ENCODE results near the gene EXD2.
"Not testable (repeated sequence)": the region's sequence is repeated elsewhere in the genome, so short reads cannot be mapped to it uniquely, and the experiment has no call there.

Gene EXD2

DNA sequence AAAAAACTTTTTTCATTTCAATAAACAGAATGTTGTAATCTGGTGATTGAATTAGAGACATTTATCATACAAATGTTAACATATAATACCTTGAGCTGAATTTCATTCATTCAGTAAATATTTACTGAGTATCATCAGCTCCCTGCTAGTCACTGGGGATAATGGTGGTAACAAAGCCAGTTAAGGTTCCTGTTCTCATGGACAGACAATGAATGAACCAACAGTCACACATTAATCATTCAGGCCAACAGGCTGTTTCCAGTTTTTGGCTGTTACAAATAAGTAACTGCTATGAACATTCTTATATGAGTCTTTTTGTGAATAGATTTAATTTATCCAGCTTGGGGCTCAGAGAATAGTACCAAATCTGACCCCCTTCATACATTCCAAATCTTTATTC, 13.5 kb downstream of the EXD2 start:
- no peak for DNase-seq (ENCODE audit: low read depth)

DNA sequence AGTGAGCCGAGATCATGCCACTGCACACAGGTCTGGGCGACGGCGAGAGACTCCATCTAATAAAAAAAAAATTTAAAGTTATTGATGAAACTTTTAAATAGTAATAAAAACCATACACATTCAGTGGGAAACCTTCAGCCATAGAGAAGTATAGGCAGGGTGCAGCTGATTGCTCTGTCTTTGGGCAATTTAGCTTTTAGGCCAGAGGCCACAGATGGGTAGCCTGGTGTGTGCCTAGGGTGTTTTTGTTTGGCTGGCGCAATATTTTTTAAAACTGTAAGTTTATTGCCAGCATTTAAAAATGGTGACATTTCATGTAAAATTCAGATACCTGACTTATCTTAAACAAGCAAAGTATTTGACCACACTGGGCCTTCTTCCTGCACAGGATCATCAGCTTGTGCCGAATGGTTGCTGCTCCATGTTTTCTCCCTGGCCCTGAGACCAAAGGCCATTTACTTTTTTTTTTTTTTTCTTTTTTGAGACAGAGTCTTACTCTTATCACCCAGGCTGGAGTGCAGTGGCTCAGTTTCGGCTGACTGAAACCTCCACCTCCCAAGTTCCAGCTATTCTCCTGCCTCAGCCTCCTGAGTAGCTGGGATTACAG, 16.2 kb downstream of the EXD2 start:
- DNase-seq (ENCODE audit: low read depth): no peak

DNA sequence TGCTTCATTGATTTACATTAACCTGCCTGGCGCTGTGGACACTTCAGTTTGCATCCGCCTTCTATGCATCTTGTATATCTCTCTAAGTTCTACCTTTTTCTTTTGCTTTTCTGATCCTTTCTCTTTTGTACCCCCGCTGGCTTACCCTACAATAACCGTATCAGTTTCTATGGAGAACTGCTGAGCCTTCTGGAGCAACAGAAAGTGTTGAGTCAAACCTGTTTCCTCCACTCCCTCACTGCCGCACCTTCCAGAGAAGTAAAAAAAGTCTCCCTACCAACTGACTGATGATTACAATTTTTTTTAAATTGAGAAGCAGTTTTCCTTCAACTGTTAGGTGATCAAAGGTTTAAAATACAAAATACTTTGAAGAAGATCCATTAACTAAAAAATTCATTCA, 17.4 kb downstream of the EXD2 start:
- DNase-seq (ENCODE audit: low read depth): no peak

DNA sequence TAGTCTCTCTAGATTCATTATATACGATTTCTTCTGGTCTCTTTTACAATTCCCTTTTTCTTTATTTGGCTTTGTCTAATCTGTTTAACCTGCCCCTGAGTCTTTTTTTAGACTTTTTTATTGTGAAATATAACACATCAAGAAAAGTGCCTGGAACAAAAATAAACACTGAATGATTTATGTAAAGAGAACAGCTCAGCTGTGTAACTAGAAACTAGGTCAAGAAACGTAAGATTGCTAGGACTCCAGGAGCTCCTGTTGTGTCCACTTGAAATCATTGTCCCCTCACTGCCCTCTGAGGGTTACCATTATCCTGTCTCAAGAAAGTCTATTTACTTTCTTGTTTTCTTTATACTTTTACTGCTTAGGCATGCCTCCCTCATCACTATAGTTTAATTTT, 23.1 kb downstream of the EXD2 start:
- no peak for DNase-seq (ENCODE audit: low read depth)

DNA sequence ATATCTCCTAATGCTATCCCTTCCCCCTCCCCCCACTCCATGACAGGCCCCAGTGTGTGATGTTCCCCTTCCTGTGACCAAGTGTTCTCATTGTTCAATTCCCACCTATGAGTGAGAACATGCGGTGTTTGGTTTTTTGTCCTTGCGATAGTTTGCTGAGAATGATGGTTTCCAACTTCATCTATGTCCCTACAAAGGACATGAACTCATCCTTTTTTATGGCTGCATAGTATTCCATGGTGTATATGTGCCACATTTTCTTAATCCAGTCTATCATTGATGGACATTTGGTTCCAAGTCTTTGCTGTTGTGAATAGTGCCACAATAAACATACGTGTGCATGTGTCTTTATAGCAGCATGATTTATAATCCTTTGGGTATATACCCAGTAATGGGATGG, 26.4 kb downstream of the EXD2 start:
- not testable (repeated sequence) for DNase-seq (ENCODE audit: low read depth)

DNA sequence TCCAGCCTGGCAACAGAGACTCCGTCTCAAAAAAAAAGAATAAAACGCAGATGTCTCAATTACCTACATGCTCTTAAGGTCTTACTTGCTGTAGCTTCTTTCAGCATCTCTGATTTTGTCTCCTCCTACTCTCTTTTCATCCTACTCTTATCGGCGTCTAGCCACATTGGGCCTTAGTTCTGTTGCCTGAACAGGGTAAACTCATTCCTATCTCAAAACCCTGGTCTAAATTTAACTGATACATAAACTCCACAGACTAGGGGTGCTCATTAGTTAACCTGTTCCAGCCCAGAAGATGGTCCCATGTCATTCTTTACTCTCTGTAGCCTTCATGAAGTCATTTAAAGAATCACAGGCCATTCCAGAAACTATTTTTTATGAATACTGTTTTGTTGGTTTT, 33.6 kb downstream of the EXD2 start:
- DNase-seq (ENCODE audit: low read depth): no peak

DNA sequence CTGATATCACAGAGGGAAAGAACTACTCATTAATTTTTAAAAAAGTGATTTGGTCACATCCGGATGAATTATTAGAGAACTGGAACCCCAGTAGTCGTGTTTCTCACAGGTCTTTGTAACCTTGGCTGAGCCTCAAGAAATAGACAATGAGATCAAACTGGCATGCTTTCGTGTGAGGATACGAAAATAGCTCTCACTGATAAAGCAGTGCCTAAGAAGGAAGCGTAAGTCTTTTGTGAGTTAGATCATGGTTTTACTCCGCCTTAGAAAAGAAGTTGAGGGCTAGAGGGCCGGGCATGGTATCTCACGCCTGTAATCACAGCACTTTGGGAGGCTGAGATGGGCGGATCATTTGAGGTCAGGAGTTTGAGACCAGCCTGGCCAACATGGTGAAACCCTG, 34.9 kb downstream of the EXD2 start:
- DNase-seq (ENCODE audit: low read depth): no peak

DNA sequence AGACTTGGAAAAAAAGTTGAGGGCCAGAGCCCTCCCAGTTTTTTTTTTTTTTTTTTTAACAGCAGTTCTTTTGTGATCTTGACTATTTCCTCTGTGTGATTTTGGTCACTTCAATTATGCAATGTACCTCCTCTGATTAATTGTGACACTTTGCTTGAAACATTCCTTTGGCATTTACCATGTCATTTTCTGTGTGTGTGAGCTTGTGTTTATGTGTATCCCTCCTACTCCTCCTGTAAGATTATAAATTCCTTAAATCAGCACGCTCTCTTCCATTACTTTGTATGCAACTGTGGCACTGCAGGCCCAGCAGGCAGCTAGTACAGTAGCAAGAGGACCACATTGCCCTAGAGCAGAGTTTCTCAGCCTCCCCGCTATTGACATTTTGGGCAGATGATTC, 35.4 kb downstream of the EXD2 start:
- no peak for DNase-seq (ENCODE audit: low read depth)

DNA sequence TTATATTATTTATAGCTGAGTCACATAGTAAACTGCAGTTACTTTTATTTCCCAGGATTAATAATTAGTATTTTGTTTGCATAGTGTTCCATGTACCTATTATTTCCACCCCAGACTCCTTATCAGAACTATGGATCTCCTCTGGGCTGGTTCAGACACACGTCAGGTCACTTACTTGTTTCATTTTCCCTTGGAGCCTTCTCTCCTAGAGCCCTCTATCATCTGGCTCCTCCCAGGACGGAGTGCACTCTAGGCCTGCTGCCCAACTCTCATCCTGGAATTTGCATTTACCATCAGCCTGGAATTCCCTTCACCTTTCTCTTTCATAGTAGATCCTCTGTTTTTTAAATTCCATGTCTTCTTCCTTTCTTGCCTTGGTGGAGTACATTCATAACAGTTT, 40.2 kb downstream of the EXD2 start:
- no peak for DNase-seq (ENCODE audit: low read depth)

DNA sequence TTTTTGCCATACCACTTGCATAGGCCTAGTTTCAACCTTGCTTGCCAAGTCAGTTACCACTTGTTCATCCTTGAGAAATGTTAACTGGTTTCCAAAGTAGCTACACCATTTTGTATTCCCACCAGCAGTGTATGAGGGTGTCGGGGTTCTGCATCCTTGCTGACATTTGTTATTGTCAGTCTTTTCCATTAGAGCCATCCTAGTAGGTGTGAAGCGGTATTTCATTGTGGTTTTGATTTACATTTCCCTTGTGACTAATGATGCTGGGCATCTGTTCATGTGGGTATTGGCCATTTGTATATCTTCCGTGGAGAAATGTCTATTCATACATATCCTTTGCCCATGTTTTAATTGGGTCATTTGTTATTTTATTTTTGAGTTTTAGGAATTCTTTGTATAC, 41.1 kb downstream of the EXD2 start:
- no peak for DNase-seq (ENCODE audit: low read depth)

DNA sequence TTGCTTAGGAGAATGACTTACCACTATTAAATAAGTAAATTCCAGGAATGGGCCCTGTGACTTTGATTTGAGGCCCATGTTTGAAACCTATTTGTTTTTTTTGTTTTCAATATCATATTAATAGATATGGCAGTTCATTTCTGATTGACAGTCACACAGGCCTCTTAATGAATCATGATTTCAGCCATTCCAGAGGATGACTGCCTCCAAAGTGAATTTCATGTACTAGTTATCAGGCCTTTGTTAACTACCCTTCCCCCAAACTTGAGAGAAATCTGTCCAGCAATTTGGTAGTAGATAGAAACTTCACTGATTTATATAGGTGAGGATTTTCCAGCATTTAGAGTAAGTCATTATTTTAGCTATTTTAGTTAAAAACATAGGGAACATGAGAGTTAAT, 42.8 kb downstream of the EXD2 start:
- DNase-seq (ENCODE audit: low read depth): no peak

DNA sequence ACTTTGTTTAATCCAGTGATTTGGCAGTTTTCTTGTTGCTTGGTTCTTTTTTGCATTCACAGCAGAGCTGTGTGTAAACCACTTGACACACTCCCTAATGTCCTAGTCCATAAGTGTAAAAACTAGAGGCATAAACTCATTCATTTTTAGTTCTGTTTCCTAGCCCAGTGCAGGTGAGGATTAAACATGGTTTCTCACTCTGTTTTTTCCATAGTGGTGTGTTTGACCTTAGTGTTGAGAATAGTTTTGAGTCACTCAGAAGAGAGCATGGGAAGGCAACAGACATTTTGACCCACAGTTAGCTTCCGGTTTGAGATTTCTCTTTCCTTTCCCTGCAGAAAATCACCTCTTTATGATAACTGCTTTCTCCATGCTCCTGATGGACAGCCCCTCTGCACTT, 44.4 kb downstream of the EXD2 start:
- no peak for DNase-seq (ENCODE audit: low read depth)

DNA sequence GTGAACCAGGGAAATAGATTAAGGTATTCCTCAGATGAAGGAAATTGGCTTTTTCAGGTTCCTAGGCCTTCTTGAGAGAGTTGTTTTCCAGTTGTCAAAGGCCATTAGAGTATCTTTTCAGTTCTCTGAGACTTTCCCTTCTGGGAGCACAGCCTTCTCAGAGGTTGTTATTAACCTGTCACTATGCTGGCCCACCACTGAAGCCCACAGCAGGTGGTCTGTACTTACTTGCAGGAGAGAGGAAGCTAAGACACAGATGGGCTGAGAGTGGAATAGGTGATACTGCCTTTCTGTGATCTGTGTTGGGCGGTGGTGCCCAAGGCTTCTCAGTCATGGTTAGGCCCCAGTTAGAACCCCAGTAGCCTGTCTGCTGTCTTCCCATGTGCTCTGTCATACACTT, 45.8 kb downstream of the EXD2 start:
- no peak for DNase-seq (ENCODE audit: low read depth)

DNA sequence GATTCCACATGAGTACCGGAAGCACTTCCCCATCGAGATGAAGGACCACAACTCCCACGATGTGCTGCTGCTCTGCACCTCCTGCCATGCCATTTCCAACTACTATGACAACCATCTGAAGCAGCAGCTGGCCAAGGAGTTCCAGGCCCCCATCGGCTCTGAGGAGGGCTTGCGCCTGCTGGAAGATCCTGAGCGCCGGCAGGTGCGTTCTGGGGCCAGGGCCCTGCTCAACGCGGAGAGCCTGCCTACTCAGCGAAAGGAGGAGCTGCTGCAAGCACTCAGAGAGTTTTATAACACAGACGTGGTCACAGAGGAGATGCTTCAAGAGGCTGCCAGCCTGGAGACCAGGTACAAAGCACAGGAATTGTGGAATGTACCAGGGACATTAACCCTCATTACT, 46.3 kb downstream of the EXD2 start:
- no peak for DNase-seq (ENCODE audit: low read depth)

DNA sequence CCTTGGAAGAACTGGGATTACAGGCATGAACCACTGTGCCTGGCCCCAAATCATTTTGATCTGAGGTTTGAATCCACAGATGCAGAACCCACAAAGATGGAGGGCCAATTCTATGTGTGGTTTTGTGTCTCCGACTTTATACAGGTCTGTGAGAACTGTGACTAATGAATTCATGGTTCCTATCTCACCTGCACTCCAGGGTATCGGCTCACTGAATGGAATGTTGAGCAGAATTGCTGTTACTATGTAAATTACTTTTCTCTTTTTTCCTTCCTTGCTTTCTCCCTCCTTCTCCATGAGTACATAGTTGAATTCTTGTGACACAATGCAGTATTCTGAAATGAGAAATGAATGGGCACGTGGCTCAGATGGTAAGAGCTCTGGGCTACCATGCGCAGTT, 47.6 kb downstream of the EXD2 start:
- DNase-seq (ENCODE audit: low read depth): no peak

DNA sequence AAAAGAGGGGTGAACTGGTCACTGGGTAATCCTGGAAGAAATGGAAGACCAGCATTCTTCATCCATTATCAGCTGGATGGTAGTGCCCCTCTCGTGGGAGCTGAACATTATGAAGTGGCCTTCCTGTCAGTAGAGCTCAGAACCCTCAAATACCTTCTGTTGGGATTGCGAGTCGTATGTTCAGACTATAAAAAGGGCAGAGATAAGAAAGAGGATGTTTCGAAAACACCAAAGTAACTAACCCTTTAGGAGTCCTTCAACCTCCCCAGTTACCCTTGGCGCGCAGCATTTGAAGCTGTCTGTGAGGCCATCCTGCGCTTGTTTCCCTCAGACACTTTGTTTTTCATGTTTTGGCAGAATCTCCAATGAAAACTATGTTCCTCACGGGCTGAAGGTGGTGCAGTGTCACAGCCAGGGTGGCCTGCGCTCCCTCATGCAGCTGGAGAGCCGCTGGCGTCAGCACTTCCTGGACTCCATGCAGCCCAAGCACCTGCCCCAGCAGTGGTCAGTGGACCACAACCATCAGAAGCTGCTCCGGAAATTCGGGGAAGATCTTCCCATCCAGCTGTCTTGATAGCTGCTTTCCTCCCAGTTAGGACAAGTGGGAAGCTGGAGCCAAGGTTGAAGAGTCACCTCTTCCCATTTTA, 49.4 kb downstream of the EXD2 start:
- no peak for DNase-seq (ENCODE audit: low read depth)

DNA sequence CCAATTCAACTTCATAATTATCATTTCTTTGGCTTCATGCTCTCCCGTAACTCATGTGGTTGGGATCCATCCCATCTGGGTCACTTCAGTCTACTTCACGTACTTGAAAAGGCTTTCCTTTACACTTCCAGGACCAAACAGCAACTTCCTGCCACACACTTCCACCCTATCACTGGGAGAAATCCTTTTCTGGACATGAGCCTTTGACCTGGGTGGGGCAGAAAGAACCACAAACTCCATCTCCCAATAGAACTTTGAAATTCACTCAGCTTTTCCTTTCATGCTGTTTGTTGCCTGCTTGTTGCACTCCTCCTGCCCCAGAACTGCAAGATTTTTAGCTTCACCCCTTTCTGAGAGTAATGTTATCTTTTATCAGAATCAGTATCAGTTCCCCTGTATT, 50.3 kb downstream of the EXD2 start:
- no peak for DNase-seq (ENCODE audit: low read depth)

DNA sequence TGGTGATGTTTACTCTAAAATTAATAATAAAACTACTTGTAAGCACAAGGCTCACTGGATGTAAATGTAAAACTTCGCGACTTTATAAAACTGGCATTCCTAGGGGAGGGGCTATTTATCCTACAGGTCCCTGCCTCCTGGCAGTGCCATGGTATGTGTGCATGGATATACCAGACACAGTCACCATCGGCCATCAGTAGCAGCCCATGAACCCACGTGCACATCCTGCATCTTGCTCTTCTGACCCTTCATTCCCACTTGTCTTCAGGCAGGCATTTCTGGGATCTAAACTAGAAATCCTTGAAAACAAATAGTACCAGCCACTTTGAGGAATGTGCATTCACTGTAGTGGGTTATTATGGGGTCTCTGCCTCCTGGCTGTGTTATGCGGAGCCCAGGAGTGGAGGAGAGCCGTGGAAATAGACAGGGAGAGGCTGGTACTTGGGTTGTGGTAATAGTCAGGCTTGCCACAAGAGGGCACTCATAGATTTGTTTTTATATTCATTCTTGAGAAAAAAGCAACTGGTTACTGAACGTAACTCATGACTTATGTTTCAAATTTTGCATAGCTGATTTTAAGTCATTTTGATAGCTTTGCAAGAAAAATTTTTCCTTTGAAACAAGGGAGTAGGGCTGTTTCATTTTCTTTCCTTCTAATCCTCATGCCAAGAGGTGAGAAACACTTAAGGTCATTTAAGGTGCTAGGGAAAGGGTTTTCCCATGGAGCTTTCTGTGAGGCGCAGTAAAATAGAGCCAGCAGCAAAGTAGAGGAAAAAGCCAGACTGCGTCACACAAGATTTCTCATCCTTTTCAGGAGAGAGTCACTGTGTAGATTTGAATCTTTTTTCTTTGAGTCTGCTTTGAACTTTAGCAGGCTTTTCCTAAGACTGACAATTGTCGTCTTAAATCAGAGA, 51.3 kb downstream of the EXD2 start:
- DNase-seq (ENCODE audit: low read depth): peak; percentile 32

DNA sequence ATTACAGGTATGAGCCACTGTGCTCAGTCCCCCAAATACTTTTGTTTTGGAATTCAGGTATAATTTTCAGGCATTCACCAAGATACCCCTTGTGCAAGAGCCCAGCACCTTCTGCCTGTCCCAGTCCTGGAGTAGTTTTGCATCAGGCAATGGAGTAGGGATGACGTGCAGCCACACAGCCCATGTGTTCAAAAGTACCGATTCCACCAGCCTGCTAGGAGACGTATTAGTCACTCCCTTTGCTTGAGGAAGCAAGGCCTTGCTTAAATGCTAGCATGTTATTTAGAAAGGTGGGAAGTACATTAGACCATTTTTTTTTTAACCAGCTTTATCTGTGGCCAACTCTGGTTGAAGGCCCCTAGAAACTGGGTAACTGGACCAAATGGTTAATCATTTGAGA, 53.6 kb downstream of the EXD2 start:
- DNase-seq (ENCODE audit: low read depth): no peak

DNA sequence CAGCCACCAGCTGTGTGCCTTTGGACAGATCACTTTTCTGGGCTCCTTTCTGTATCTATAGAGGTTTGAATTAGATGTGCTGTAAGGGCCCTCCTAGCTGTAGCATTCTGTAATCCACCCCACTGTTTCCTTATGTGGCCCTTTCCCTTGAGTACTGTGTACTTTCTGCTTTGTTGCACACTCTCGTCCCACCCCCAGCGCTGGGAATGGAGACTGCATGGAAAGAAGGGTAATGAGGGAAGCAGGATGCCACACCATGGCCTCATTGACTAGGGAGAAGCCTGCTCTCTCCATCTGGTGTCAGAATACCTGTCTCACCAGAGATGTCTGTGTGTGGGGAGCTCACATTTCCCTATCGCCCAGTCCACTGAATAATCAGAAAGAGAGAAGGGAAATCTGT, 55.0 kb downstream of the EXD2 start:
- no peak for DNase-seq (ENCODE audit: low read depth)

DNA sequence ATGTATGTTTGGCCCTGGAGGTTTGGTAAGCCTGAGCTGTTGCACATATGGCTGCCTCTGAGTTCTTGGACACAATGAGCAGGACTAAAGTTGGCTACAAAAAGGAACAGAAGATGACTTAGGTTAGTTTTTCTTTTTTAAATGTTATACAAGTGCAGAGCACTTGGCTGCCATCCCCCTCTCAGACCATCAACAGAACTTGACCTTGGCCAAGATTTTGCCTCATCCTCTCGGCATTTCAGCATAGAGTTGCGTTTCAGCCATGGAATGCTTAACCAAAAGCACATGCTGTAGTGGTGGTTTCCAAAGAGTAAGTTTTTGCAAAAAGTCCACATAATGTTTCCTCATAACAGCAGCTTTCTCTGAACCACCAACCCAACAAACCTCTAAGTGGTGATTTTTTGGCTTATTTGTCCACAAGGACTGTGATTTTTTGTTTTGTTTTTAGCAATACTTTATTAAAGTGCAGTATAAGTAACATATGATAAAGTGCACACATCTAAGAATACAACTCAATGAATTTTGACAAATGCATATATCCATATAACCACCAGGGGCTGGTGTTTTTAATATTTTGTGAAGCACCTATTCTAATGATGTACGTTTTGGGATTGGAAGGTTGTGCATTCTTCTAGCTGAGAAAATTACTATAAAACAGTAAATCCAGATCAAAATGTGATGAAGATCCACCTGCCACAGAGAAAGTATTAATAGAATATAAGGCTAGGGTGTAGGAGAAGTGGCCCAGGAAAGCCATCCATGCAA, 56.6 kb downstream of the EXD2 start:
- no peak for DNase-seq (ENCODE audit: low read depth)

DNA sequence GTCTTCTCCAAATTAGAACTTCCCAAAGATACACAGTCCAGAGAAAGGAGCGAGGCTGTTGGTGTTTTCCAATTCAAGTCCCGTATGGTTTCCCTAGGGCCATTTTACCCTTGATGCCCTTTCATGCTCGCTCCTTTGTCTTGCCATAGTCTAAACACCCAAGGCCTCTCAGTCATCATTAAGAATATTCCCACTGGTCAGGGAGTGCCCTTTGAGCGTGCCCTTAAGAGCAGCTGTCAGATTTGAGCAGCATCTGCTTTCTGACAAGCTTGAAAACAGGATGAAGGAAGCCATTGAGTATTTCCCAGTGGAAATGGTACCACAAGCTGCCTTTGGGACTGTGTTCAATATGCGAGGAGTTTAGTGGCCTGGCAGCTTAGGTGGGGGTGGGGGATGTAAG, 58.3 kb downstream of the EXD2 start:
- DNase-seq (ENCODE audit: low read depth): no peak

DNA sequence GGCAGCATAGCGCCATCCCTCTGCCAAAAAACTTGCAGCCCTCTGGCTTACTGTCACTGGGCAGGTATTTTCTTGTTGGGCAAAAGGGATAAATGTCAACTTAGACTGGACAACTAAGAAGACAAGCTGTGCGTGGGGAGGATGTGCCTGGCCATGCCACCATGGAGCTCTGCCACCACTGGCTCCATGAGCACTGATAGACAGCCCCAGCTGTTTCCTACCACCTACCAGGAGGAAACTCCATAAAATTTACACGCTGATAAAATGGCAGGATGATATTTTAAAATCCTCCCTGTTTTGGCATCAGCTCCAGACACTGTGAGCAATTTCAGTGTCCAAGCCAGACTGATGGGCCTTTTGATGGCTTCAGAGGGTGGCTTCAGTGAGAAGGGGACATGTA, 61.6 kb downstream of the EXD2 start:
- no peak for DNase-seq (ENCODE audit: low read depth)
